ENCODE data around the gene ROS1.
"Not testable (repeated sequence)": the region's sequence is repeated elsewhere in the genome, so short reads cannot be mapped to it uniquely, and the experiment has no call there.

ROS1 gene

DNA sequence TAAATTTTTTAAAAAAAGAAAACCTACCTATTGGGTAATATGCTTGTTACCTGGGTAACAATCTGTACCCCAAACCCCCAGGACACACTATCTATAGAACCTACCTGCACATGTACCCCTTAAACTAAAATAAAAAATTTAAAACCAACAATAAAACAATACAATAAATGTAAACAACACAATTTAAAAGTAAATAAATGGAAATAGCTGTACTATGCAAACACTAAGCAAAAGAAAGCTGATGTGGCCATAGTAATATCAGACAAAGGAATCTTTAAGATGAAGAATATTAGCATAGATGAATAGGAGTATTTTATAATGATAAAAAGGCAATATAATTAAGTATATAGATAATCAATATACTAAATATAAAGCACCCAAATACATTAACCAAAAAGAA, 50.3 kb downstream of the ROS1 start:
- no peaks in the 10 kb centered on the region for H3K36me3 Mint-ChIP-seq (ENCODE audit: low read depth)
- H3K27me3 Mint-ChIP-seq, result peaks cover 14% of the 10 kb centered on the region
- no peaks in the 10 kb centered on the region for H3K4me1 Mint-ChIP-seq (ENCODE audit: low read depth)
- H3K27ac Mint-ChIP-seq, result no peak overlapping the region
- no peak overlapping the region for H3K4me3 Mint-ChIP-seq
- H3K9me3 Mint-ChIP-seq, result no peaks in the 10 kb centered on the region

DNA sequence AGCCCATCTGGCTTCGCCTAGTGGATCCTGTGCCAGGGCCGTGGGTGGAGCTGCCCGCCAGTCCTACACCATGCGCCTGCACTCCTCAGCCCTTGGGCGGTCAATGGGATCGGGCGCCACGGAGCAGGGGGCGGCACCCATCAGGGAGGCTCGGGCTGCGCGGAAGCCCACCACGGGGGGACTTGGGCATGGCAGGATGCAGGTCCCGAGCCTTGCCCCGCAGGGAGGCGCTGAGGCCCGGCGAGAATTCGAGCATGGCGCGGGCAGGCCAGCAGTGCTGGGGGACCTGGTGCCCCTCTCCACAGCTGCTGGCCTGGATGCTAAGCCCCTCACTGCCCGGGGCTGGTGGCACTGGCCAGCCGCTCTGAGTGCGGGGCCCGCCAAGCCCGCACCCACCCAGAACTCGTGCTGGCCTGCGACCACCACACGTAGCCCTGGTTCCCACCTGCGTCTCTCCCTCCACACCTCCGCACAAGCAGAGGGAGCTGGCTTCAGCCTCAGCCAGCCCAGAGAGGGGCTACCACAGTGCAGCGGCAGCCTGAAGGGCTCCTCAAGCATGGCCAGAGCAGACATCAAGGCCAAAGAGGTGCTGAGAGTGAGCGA, 52.4 kb downstream of the ROS1 start:
- H3K27ac Mint-ChIP-seq, result no peak overlapping the region
- H3K27me3 Mint-ChIP-seq, result peaks cover 11% of the 10 kb centered on the region
- H3K36me3 Mint-ChIP-seq (ENCODE audit: low read depth), result no peaks in the 10 kb centered on the region
- H3K9me3 Mint-ChIP-seq, result no peaks in the 10 kb centered on the region
- no peaks in the 10 kb centered on the region for H3K4me1 Mint-ChIP-seq (ENCODE audit: low read depth)
- H3K4me3 Mint-ChIP-seq, result no peak overlapping the region

DNA sequence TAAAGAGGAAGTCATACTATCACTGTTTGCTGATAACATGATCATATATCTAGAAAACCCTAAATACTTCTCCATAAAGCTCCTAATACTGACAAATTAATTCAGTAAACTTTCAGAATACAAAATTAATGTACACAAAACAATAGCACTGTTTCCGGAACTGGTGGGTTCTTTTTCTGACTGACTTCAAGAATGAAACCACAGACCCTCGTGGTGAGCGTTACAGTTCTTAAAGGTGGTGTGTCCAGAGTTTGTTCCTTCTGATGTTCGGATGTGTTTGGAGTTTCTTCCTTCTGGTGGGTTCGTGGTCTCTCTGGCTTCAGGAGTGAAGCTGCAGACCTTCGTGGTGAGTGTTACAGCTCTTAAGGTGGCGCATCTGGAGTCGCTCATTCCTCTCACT, 53.5 kb downstream of the ROS1 start:
- H3K4me3 Mint-ChIP-seq, result peak overlapping the region; percentile 27
- H3K9me3 Mint-ChIP-seq; H3K27ac Mint-ChIP-seq; H3K36me3 Mint-ChIP-seq (ENCODE audit: low read depth); H3K27me3 Mint-ChIP-seq; H3K4me1 Mint-ChIP-seq (ENCODE audit: low read depth): not testable (repeated sequence)

DNA sequence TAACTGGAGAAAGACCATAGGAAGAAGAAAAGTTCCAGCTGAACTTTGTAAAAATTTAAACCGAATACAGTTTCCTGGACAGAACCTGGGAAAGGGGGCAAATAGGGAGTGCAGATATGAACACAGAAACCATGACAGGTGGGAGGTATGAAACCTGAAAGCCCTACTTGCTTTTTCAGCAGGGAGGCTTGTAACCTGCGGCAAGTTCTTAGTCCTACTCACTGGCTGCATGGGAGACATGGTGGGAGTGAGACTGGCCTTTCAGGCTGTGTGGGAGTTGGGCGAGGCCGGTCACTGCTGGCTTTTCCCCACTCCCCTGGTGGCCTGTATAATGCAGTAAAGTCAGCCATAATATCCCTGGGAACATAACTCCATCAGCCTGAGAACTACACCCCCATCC, 54.2 kb downstream of the ROS1 start:
- no peaks in the 10 kb centered on the region for H3K9me3 Mint-ChIP-seq
- H3K4me1 Mint-ChIP-seq (ENCODE audit: low read depth), result no peaks in the 10 kb centered on the region
- H3K4me3 Mint-ChIP-seq, result no peak overlapping the region
- H3K27ac Mint-ChIP-seq, result no peak overlapping the region
- H3K36me3 Mint-ChIP-seq (ENCODE audit: low read depth), result no peaks in the 10 kb centered on the region
- peaks cover 10% of the 10 kb centered on the region for H3K27me3 Mint-ChIP-seq

DNA sequence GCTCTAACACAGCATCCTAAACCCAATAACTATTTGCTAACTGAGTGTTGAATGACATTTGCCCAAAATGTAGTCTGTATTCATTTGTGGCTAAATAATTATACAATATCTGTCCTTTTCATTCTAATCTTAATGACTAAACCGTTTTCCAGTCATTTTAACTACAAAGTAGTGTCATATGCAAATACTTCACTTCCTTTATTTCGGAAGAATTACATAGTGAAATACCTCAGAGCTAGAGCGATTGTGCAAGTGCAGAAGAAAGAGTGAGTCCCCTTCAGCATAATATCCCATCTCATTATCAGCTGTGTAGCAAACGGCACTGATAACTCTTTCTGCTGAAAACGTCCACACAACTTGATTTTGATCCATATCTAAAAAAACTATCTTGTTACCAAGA, 66.2 kb downstream of the ROS1 start:
- Mint-ChIP-seq H3K36me3 (ENCODE audit: low read depth) (no peaks in the 10 kb centered on the region), H3K9me3 (no peaks in the 10 kb centered on the region), H3K27ac (no peak overlapping the region), H3K4me1 (ENCODE audit: low read depth) (no peaks in the 10 kb centered on the region), H3K27me3 (peaks cover 8% of the 10 kb centered on the region), H3K4me3 (no peak overlapping the region)

DNA sequence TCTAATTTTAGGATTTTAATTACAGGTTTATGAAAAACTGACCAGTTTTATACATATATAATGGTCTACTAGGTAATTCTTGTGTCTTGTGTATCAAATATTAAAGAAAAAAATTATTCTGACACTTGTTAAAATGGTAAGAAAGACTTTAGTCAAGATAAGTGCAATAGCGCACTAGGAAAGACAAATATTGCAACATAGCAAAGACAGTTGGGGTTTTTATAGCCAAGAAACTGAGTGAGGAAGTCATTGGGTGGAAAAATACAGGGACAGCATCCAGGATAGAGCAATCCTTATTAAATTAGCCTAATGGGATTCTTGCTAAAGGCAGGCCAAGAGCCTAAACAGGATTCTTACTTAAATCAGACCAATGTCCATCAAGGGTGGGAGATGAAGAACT, 71.1 kb downstream of the ROS1 start:
- no peaks in the 10 kb centered on the region for H3K9me3 Mint-ChIP-seq
- no peaks in the 10 kb centered on the region for H3K4me1 Mint-ChIP-seq (ENCODE audit: low read depth)
- no peak overlapping the region for H3K4me3 Mint-ChIP-seq
- no peaks in the 10 kb centered on the region for H3K36me3 Mint-ChIP-seq (ENCODE audit: low read depth)
- no peak overlapping the region for H3K27ac Mint-ChIP-seq
- peaks cover 8% of the 10 kb centered on the region for H3K27me3 Mint-ChIP-seq

DNA sequence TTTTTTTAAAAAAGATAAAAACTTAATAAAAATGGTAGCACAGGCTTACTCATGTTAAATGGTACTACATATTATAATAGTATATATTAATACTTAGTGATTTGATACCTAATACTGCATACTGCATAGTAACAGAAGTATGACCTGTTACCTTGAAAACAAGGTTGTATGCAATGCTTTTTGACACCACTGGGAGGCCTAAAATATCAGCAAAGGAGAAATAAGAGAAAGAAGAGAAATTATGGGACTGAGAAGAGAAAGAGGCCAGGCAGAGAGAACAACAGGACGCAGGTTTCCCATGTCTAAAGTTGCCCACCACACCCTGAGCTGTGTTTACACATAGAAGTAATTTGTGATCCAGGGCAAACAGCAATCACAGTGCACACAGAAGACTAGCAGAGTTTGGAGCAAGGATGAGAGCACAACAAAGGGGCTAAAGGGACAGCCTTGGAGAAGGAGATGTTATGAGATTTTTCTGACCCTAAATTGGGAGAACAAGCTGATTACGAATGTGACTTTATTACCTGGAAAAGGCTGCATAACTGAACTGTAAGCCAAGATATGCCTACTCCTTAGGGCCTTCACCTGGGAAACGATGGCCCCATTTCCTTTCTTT, 73.2 kb downstream of the ROS1 start:
- H3K27ac Mint-ChIP-seq, result no peak overlapping the region
- no peaks in the 10 kb centered on the region for H3K9me3 Mint-ChIP-seq
- H3K4me1 Mint-ChIP-seq (ENCODE audit: low read depth), result no peaks in the 10 kb centered on the region
- no peak overlapping the region for H3K4me3 Mint-ChIP-seq
- H3K27me3 Mint-ChIP-seq, result peaks cover 8% of the 10 kb centered on the region
- no peaks in the 10 kb centered on the region for H3K36me3 Mint-ChIP-seq (ENCODE audit: low read depth)

DNA sequence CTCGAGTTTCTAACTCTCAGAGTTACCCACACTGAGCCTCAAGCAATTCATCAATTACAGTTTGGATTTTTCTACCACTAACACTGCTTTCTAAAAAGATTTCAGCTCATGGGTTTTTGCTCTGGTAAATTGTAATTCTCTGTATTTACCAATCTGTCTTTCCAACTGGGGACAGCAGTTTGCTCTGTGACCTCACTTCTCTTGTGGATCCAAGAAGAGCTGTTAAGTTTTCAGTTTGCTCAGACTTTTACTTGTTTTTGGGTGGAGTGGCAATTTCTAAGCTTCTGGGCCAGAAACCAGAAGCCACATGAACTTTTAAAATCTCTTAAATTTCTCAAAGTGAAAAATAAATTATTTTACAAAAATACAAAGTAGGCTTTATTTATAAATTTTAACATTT, 74.2 kb downstream of the ROS1 start:
- Mint-ChIP-seq H3K4me1 (ENCODE audit: low read depth) (no peaks in the 10 kb centered on the region), H3K27me3 (peaks cover 12% of the 10 kb centered on the region), H3K36me3 (ENCODE audit: low read depth) (no peaks in the 10 kb centered on the region), H3K27ac (no peak overlapping the region), H3K4me3 (no peak overlapping the region), H3K9me3 (no peaks in the 10 kb centered on the region)

DNA sequence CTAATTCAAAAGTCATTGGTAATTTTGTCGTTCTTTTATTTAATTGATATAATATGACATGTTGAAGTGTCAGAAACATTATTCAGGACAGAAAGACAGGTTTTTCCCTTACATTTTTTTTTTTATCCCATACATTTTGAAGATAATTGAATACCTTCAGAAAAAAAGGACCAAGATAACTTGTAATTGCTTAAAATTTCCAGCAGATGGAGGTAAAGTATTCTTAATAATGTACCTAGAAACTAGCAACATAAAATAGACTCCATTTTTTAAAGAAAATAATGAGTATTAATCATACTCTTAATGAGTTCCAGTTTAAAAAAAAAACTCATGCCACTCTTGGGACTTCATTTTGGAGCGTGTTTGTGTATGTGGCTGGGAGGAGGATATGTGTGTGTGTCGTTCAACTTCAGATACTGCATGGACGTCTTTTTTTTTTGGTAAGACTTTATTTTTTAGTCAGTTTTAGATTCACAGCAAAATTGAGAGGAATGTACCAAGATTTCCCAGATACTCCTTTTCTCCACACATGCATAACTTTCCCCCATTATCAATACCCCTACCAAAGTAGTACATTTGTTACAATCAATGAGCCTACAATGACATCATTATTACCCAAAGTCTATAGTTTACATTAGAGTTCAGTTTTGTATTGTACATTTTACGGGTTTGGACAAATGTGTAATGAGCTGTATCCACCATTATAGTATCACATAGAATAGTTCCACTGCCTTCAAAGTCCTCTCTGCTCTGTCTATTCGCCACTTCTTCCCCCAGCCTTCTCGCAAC, 79.4 kb downstream of the ROS1 start:
- H3K4me1 Mint-ChIP-seq (ENCODE audit: low read depth), result no peaks in the 10 kb centered on the region
- H3K27ac Mint-ChIP-seq, result no peak overlapping the region
- no peak overlapping the region for H3K4me3 Mint-ChIP-seq
- no peaks in the 10 kb centered on the region for H3K9me3 Mint-ChIP-seq
- peaks cover 19% of the 10 kb centered on the region for H3K27me3 Mint-ChIP-seq
- no peaks in the 10 kb centered on the region for H3K36me3 Mint-ChIP-seq (ENCODE audit: low read depth)

DNA sequence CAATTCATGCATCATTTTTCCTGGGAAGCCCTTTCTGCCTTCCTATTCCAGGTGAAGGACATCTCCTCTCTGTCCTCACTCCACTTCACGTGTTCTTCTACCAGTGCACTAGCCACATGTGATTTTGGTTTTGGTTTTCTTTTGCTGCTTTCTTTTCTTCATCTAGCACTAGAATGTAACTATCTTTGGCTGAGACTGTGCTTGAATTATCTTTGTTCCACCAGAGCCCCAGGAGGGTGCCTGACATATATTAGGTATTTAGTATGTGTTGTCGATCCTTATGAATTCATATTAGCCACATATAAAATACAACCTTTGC, 80.5 kb downstream of the ROS1 start:
- peaks cover 14% of the 10 kb centered on the region for H3K27me3 Mint-ChIP-seq
- H3K4me3 Mint-ChIP-seq, result no peak overlapping the region
- H3K36me3 Mint-ChIP-seq (ENCODE audit: low read depth), result no peaks in the 10 kb centered on the region
- H3K27ac Mint-ChIP-seq, result no peak overlapping the region
- no peaks in the 10 kb centered on the region for H3K9me3 Mint-ChIP-seq
- H3K4me1 Mint-ChIP-seq (ENCODE audit: low read depth), result no peaks in the 10 kb centered on the region

DNA sequence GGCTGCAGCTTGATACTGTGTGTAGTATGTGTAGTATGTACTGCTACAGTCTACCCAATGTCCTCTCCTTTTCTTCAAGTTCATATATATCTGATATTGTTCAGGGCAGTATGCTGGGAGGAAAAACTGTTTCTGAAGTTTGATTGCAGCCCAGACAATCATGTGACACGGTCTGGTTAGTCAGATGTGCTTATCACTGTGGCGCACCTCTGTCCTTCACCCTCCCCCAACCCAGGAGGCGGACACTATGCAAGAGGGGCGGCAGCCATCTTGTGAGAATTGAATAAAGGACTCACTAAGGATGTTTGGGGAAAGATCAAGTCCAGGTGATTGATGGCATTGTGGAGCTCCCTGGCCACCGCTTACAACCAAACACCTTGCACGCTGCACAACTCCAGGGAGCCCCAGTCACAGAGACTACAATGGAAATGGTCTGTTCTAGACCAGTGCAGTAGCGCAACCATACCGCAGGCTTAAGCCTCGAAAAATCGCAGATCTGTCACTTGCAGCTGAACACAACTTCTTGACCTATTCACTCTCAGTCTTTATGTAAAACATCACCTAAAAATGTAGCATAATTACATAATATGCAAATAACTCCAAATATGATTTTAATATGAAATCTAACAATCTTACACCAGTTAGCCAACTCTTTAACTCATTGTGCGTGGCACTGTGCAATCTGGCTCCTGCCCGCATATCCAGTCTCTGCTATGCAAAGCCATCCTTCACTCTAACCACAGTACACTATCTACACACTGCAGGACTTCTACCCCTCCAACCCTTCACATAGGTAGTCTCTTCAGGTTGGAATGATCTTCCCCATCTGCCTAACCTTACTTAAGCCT, 81.1 kb downstream of the ROS1 start:
- H3K4me3 Mint-ChIP-seq, result no peak overlapping the region
- no peak overlapping the region for H3K27ac Mint-ChIP-seq
- no peaks in the 10 kb centered on the region for H3K4me1 Mint-ChIP-seq (ENCODE audit: low read depth)
- peaks cover 19% of the 10 kb centered on the region for H3K27me3 Mint-ChIP-seq
- no peaks in the 10 kb centered on the region for H3K36me3 Mint-ChIP-seq (ENCODE audit: low read depth)
- H3K9me3 Mint-ChIP-seq, result no peaks in the 10 kb centered on the region

DNA sequence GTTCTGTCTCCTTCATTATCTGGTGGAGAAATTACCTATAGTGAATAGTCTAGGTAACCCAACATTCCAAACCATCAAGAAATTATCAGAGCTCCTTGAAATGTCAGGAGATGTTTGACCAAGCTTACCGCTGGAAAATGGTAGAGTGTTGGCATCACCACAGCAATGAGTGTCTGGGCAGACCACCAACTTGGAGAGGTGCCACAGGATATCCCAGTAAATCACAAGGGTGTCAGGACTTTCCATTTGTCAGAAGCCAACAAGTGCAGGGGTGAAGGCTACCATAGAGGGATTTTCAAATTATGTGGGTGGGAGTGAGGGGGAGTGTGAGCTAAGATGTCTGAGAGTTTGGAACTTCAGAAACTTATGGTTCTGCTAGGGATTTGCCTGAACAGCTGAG, 87.2 kb downstream of the ROS1 start:
- peaks cover 20% of the 10 kb centered on the region for H3K27me3 Mint-ChIP-seq
- H3K27ac Mint-ChIP-seq, result no peak overlapping the region
- no peaks in the 10 kb centered on the region for H3K4me1 Mint-ChIP-seq (ENCODE audit: low read depth)
- no peaks in the 10 kb centered on the region for H3K36me3 Mint-ChIP-seq (ENCODE audit: low read depth)
- no peaks in the 10 kb centered on the region for H3K9me3 Mint-ChIP-seq
- no peak overlapping the region for H3K4me3 Mint-ChIP-seq

DNA sequence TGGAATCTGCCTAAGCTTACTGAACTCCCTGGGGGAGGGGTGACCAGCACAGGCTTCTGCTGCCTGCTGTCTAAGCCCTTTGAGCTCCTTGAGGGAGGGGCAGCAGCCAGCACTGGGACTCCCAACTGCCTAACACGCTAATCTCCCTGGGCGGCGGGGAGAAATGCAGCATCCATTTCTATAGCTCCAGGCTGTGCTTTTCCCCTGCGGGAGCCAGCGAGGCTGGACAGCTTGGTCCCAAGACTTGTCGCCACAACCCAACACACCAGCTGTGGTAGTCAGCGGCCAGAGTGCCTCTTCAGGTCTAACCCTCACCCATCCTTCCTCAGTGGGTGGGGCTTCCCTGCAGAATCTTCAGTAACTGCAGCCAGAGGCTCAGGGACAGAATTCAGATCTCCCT, 95.8 kb downstream of the ROS1 start:
- Mint-ChIP-seq H3K9me3 (no peaks in the 10 kb centered on the region), H3K36me3 (ENCODE audit: low read depth) (no peaks in the 10 kb centered on the region), H3K27me3 (peaks cover 20% of the 10 kb centered on the region), H3K4me1 (ENCODE audit: low read depth) (no peaks in the 10 kb centered on the region), H3K4me3 (no peak overlapping the region), H3K27ac (no peak overlapping the region)

DNA sequence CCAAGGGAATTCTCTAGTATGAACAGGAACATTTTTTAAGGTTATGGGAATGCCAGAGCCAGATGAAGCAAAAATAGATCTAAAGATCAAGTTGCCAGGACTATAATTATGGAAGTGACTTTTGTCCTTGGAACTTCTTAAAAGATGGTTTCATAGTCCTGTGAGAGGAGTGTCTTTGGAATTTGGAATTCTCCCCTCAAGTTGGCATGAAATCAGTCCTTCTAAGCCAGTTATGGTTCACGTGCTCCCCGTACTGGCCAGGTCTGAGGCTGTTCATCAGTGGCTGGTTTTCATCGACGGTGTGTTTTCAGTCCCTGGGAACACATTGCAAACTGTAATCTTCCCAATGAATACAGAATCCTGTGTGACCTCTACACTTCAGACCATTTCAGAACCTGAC, 97.2 kb downstream of the ROS1 start:
- H3K4me1 Mint-ChIP-seq (ENCODE audit: low read depth), result no peaks in the 10 kb centered on the region
- H3K27ac Mint-ChIP-seq, result no peak overlapping the region
- H3K27me3 Mint-ChIP-seq, result peaks cover 20% of the 10 kb centered on the region
- no peak overlapping the region for H3K4me3 Mint-ChIP-seq
- no peaks in the 10 kb centered on the region for H3K9me3 Mint-ChIP-seq
- H3K36me3 Mint-ChIP-seq (ENCODE audit: low read depth), result no peaks in the 10 kb centered on the region

DNA sequence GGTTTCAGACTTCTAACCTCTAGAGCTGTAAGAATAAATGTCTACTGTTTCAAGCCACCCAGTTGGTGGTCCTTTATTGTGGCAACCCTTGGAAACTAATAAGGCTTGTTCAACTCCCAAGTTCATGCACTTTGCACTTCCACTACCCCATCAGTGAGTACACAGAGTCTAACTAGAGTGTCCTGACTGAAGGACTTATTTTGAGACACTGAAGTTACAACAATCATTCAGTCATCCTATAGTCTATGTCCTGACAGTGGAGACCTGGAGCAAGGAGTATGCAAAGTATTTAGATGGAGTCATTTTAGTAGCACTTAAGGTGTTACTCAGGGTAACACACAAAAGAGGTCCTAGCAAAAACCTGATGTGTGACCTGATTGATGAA, 97.7 kb downstream of the ROS1 start:
- H3K9me3 Mint-ChIP-seq, result no peaks in the 10 kb centered on the region
- no peaks in the 10 kb centered on the region for H3K4me1 Mint-ChIP-seq (ENCODE audit: low read depth)
- H3K4me3 Mint-ChIP-seq, result no peak overlapping the region
- no peak overlapping the region for H3K27ac Mint-ChIP-seq
- peaks cover 20% of the 10 kb centered on the region for H3K27me3 Mint-ChIP-seq
- H3K36me3 Mint-ChIP-seq (ENCODE audit: low read depth), result no peaks in the 10 kb centered on the region

All from stimulated activated naive CD8-positive, alpha-beta T cell treated with anti-CD3 and anti-CD28 coated beads, Interleukin-15, Interleukin-2, amounts not matched to agents 100 ng/mL and 50 ng/mL, for 24 hours (primary cell).